ENCODE data around the gene YLPM1.
A peak's percentile ranks its signal among the peaks of the same experiment; 100 is the strongest.
"Not testable (repeated sequence)": the region's sequence is repeated elsewhere in the genome, so short reads cannot be mapped to it uniquely, and the experiment has no call there.

Gene YLPM1, protein sequence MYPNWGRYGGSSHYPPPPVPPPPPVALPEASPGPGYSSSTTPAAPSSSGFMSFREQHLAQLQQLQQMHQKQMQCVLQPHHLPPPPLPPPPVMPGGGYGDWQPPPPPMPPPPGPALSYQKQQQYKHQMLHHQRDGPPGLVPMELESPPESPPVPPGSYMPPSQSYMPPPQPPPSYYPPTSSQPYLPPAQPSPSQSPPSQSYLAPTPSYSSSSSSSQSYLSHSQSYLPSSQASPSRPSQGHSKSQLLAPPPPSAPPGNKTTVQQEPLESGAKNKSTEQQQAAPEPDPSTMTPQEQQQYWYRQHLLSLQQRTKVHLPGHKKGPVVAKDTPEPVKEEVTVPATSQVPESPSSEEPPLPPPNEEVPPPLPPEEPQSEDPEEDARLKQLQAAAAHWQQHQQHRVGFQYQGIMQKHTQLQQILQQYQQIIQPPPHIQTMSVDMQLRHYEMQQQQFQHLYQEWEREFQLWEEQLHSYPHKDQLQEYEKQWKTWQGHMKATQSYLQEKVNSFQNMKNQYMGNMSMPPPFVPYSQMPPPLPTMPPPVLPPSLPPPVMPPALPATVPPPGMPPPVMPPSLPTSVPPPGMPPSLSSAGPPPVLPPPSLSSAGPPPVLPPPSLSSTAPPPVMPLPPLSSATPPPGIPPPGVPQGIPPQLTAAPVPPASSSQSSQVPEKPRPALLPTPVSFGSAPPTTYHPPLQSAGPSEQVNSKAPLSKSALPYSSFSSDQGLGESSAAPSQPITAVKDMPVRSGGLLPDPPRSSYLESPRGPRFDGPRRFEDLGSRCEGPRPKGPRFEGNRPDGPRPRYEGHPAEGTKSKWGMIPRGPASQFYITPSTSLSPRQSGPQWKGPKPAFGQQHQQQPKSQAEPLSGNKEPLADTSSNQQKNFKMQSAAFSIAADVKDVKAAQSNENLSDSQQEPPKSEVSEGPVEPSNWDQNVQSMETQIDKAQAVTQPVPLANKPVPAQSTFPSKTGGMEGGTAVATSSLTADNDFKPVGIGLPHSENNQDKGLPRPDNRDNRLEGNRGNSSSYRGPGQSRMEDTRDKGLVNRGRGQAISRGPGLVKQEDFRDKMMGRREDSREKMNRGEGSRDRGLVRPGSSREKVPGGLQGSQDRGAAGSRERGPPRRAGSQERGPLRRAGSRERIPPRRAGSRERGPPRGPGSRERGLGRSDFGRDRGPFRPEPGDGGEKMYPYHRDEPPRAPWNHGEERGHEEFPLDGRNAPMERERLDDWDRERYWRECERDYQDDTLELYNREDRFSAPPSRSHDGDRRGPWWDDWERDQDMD (N-terminal part only)

DNA sequence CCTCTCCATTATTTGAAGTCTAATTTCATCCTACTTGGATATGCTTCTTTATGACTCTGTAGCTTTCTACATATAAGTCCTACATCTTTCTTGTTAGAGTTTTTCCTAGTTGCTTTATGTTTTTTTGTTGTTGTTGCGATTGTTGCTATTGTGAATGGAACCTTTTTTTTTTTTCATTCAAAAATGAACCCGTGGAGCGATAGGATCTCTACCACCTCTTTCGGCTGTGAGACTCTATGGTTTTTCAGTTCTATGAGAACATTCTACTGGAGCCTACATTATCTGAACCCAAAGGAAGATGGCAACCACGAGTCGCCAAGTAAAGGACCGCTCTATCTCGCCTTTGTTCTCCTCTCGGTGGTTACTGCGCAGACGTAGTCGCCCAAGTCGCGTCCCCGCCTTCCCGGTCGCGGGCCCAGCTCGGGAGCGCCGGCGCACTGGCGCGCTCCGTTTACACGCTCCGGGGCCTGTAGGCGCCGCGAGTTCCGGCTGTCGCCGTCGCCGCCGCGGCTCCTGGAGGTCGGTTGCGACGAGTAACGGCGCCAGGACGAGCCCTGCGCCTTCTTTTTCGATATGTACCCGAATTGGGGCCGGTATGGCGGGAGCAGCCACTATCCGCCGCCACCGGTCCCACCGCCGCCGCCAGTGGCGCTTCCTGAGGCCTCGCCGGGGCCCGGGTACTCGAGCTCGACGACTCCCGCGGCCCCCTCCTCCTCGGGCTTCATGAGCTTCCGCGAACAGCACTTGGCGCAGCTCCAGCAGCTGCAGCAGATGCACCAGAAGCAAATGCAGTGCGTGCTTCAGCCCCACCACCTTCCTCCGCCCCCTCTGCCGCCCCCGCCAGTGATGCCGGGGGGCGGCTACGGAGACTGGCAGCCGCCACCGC lies at the start of gene YLPM1:
YLPM1 (plus strand) TSS at position 400 of the 886 bp plus-strand sequence; CDS start at position 574, 174 bp downstream.
- peak; percentile 80 for DNase-seq (ENCODE audit: low read depth)

DNA sequence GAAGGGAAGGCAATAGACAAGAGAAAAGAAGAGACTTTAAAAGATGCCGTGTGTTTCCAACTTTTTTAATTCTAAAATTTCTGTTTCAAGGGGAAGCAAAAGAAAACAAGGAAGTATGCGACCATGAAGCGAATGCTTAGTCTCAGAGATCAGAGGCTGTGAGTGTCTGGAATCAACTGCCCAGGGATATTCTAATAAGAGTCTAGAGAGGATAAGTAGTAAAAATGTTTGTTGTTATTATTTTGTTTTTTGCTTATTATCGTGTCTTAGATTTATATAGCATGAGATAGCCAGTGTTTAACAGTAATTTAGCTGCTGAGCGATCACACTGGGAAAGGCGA lies 49.8 kb upstream of the YLPM1 start:
- DNase-seq (ENCODE audit: low read depth) = no peak

DNA sequence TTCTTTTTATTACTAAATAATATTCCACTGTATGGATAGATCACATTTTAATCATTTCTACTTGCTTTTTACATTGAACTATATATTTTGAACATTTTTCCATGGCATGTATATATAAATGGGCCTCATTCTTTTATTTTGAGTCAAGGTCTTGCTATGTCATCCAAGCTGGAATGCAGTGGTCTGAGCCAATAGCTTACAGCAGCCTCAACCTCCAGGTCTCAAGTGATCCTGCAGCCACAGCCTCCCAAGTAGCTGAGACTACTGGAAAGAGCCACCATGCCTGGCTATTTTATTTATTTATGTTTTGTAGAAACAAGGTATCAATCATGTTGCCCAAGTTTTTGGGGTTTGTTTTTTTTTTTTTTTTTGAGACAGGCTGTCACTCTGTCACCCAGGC lies 42.6 kb upstream of the YLPM1 start:
- no peak for DNase-seq (ENCODE audit: low read depth)

DNA sequence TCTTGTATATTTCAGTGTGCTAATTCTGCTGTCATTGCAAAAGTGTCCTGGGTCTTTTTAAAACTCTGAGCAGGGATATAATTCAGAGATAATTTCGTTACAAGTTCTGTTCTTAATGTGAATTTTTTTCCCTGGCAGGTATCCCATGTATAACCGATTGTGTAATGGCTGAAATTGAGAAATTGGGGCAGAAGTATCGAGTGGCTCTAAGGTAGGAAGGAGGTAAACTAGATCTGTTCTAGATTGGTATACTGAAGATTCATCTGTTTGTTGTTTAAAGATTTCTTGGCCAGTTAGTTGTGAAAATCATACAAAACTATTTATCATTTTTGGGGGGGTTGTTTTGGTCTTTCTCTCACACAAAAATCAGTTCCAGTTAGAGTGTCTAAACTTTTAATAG lies 40.0 kb upstream of the YLPM1 start:
- no peak for DNase-seq (ENCODE audit: low read depth)

DNA sequence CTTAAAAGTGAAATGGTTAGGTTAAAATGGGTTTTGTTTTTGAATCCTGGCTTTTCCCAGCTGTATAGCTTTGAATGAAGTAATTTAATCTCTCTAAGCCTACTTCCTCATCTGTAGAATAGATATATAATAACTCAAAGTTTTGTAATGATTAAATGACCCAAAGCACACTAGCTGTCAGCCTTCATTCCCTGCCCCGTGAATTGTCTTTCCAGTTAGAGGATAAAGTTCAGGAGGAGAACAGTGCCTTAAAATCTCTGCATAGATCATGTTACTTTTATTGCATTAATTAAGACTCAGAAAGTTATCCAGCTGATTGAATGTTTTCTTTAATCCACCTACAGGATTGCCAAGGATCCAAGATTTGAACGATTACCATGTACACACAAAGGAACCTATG lies 30.7 kb upstream of the YLPM1 start:
- no peak for DNase-seq (ENCODE audit: low read depth)

DNA sequence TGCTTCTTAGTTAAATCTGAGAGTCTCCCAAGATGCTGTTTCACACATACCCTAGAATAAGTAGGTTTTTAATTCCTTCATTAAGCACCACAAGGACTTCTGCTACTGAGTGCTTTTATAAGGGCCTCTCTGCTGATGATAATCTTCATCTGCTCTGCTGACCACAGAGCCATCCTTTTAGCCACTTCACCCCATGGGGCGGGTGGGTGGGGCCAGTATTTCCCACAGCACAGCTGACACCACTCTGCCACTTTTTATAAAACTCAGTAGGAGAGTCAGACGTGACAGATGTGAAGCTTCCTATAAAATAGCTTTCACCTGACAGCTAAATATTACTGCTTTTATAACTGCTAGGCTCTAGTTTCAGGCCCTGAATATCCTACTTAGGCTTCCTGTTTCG lies 29.9 kb upstream of the YLPM1 start:
- no peak for DNase-seq (ENCODE audit: low read depth)

DNA sequence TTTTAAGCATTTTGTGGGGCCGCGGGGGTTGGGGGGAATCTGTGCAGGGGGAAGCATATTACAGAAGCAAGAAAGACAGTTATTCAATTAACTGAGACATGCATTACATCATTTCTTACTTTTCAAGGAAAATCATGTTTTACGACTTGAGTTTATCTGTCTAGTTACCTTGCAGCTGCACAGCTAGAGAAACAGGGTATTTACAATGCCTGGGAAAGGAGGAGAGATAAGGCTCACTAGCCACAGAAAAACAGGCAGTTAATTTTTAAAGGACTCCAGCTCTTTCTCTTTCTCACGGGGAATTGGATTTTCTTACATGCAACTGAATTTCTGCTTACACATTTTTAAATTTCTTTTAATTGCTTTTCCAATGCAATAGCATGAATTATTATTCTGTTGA lies 28.0 kb upstream of the YLPM1 start:
- DNase-seq (ENCODE audit: low read depth) = no peak

DNA sequence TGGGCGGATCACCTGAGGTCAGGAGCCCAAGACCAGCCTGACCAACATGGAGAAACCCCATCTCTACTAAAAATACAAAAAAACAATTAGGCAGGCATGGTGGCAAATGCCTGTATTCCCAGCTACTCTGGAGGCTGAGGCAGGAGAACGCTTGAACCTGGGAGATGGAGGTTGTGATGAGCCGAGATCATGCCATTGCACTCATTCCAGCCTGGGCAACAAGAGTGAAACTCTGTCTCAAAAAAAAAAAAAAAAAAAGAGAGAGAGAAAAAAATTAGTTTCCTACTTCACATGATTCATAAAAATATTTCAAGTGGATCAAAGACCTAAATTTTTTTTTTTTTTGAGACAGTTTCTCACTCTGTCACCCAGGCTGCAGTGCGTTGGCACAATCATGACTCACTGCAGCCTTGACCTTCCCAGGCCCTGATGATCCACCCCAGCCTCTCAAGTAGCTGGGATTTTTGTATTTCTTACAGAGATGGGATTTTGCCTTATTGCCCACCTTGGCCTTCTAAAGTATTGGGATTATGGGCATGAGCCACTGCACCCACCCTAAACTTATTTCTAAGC lies 25.3 kb upstream of the YLPM1 start:
- no peak for DNase-seq (ENCODE audit: low read depth)

DNA sequence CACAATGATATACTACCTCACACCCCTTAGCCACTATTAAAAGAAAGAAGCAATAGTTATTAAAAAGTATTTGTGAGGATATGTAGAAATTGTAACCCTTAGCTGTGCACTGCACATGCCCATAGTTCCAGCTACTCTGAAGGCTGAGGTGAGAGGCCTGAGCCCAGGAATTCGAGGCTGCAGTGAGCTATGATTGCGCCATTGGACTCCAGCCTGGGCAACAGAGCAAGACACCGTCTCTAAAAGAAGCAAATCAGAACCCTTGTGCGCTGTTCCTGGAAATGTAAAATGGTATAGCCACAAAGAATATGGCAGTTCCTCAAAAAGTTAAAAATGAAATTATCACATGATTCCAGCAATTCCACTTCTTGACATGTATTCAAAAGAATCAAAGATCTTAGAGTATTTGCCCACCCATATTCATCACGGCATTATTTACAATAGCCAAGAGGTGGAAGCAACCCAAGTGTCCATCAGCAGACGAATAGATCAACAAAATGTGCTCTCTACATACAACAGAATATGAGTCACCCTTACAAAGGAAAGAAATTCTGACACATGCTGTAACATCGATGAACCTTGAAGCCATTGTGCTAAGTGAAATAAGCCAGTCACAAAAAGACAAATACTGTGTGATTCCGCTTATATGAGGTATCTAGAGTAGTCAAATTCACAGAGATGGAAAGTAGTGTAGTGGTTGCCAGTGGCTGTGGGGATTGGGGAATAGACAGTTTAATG lies 23.7 kb upstream of the YLPM1 start:
- DNase-seq (ENCODE audit: low read depth) = no peak

DNA sequence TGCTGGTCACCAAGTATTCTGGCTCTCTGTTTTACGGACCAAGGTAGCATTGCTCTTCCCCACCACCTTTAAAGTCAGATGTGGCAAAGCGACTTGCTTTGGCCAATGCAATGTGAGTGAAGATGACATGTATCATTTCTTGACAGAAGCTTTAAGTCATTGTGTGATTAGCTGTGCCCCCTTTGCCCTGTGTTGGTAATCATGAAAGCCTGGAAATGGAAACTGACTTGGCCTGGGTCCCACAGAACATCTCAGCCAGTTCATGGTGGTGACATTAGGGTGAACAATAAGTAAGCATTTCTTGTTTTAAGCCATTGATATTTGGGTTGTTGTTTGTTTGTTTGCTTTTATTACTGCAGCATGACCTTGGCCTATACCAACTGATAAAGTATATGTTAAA lies 15.9 kb upstream of the YLPM1 start:
- no peak for DNase-seq (ENCODE audit: low read depth)

DNA sequence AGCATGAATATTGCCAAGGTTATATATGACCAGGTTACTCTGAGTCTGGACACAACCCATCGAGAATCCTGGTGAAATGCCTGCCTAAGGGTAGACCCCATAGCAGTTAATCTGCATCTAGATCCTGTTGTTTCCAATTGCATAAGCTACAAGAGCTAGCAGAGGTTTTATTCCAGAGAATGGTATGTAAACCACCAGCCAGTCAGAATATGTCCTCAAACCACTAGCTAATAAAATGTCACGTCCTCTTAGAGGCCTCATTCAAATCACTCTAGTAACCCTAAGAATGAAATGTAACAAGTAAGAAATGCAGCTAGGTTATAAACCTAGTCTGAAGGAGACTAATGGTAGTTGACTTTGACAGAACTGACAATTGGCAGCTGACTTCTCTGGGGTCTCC lies 9.0 kb upstream of the YLPM1 start:
- no peak for DNase-seq (ENCODE audit: low read depth)

DNA sequence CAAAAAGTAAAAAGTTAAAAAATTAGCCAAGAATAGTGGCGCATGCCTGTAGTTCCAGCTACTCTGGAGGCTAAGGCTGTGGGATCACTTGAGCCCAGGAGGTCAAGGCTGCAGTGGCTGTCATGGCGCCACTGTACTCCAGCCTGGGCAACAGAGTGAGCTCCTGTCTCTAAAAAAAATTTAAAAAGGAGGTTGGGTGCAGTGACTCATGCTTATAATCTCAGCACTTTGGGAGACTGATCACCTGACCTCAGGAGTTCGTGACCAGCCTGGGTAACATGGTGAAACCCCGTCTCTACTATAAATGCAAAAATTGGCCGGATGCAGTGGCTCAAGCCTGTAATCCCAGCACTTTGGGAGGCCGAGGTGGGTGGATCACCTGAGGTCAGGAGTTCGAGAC lies 8.2 kb upstream of the YLPM1 start:
- no peak for DNase-seq (ENCODE audit: low read depth)

DNA sequence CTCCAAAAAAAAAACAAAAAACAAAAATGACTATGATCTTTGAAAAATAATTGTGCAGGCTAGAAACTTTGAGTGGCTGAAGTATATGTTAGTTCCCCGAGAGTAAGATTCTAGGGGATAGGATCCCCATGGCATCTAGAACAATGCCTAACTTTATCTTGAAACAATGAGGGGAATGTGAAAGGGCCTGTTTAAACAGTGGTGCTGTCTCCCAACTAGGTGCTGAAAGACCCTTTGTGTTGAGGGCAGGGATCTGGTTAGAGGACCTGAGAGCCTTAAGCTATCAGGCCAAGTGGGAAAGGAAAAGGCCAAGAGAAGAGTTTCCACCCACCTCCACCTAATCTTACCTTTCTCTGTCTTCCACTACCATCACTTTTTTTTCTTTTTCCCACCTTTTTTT lies 6.8 kb upstream of the YLPM1 start:
- DNase-seq (ENCODE audit: low read depth) = no peak

DNA sequence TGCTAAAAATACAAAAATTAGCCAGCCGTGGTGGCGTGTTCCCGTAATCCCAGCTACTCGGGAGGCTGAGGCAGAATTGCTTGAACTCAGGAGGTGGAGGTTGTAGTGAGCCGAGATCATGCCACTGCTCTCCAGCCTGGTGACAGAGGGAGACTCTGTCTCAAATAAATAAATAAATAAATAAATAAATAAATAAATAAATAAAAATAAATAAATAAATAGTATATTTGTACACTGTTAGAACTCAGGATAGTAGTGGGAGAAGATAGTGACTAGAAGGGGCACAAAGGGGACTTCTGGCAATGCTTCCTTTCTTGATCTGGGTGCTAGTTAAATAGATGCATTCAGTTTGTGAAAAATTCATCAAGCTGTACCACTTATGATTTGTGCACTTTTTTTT lies 4.6 kb upstream of the YLPM1 start:
- DNase-seq (ENCODE audit: low read depth) = not testable (repeated sequence)

DNA sequence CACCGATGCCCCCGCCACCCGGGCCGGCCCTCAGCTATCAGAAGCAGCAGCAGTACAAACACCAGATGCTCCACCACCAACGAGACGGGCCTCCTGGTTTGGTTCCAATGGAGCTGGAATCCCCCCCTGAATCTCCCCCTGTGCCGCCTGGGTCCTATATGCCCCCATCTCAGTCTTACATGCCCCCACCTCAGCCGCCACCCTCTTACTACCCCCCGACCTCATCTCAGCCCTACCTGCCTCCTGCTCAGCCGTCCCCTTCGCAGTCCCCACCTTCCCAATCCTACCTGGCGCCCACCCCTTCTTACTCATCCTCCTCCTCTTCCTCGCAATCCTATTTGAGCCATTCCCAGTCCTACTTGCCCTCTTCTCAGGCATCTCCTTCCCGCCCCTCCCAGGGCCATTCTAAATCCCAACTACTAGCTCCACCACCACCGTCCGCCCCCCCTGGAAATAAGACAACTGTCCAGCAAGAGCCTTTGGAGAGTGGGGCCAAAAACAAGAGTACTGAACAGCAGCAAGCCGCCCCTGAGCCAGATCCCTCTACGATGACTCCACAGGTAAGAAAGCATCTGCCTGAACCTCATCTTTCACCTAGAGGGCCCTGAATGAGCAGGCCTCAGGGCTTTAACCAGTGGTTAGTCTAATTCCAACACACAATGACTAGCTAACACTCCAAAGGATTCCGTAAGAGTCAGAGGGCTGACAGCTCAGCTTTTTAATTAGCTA lies 851 bp downstream of the YLPM1 start:
- DNase-seq (ENCODE audit: low read depth) = peak; percentile 1

DNA sequence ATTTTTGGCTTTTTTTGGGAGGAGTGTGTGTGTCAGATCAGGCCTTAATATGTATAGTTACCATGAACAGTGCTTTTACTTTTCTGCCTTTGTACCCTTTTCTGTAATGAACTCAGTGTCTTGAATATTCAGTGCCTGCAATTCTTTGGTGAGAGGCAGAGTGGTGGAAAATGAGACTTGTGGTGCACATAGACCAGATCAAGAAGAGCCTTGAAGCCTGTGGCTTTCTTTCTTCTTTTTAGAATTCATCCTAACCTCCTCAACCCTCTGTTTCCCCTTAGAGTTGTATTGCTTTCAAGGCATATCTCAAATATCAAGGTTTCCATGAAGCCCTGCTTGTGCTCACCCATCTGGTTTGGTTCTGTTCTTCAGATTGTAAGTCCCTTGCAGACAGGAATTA lies 2.6 kb downstream of the YLPM1 start:
- DNase-seq (ENCODE audit: low read depth) = no peak

DNA sequence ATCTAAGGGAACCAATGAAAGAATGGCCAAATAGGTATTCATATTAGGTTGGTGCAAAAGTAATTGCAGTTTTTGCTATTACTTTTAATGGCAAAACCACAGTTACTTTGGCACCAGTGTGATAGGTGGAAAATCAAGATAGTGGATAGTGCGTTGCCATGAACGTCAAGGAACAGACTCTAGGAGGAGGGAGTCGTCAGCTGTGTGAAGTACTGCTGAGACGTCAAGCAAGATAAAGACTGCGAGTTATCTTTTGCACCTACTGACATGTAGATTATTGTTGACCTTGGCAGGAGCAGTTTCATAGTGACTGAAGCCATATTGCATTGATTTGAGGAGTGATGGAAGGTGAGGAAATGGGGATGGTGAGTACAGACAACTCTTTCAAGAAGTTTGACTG lies 8.3 kb downstream of the YLPM1 start:
- DNase-seq (ENCODE audit: low read depth) = no peak

DNA sequence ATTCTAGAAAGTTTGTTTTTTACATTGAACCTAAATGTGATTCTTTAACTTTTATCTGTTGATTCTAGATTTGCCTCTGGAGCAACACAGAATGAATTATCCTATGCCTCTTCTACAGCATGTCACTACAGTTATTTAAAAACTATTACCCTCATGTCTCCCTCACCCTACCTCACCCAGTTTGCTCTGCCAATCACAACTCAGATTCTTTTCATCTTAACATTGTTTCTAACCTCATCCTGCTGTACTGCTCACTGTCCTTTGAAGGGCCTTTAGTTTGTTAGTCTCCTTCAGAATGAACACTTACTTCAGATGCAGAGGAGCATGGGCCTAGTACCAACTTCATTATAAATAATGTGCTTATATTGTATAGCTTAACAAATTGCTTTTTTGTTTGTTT lies 21.5 kb downstream of the YLPM1 start:
- no peak for DNase-seq (ENCODE audit: low read depth)

DNA sequence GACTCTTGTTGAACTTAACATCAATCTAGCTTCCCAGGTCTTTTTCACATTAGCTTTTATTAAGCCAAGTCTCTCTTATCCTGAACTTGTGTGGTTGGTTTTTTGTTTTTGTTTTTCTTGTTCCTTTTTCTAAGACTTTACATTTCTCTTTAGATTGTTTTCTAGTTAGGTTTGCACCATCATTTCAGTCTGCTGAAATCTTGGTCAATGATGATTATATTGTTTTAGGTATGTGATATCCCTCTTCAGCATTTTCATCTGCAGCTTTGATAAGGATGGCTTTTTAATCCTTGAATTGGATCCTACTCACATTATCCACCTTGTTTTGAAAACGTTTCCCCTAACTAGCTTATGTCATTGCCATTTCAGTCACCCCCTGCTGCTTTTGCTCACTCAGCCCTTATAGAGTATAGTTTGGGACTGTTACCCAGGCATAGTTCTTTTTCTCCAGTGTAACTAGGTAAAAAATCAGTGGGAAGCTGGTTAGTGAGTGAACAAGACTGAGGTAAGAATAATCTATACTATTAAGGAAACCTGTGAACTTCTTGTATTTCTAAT lies 22.0 kb downstream of the YLPM1 start:
- DNase-seq (ENCODE audit: low read depth) = no peak
